DMS 273 (cell line): ENCODE results near the gene PTPRA.
"Not testable (repeated sequence)": the region's sequence is repeated elsewhere in the genome, so short reads cannot be mapped to it uniquely, and the experiment has no call there.

Source experiments
- DNase-seq: peaks from one replicate; lab custom pipeline; 2025; ENCODE audit not compliant: unreplicated experiment; lab: John Stamatoyannopoulos, UW

Gene PTPRA

GRCh38 chr20:3041854-3042409 lies 168.7 kb downstream of the PTPRA start:
- DNase-seq: peak; percentile 50

- DNase-seq: no peak
Measured at GRCh38 chr20:3042625-3043024, 169.3 kb downstream of the PTPRA start.

GRCh38 chr20:3043322-3043721 lies 170.0 kb downstream of the PTPRA start, which contains the start of gene GNRH2:
Gene GNRH2 (plus strand): TSS chr20:3043622. CDS start chr20:3044415, 793 bp downstream.
- no peak for DNase-seq

- DNase-seq: no peak
Measured at GRCh38 chr20:3044336-3044965, 171.2 kb downstream of the PTPRA start.

GRCh38 chr20:3045042-3045815 lies 171.9 kb downstream of the PTPRA start:
- peak; percentile 67 for DNase-seq

GRCh38 chr20:3045816-3046676 lies 172.8 kb downstream of the PTPRA start, which contains the start of gene MRPS26:
Gene MRPS26 (plus strand): TSS chr20:3046052. CDS start chr20:3046069, 17 bp downstream.
- DNase-seq: peak; percentile 94

- peak; percentile 64 for DNase-seq
Measured at GRCh38 chr20:3046677-3047462, 173.6 kb downstream of the PTPRA start.

- DNase-seq: no peak
Measured at GRCh38 chr20:3047486-3048419, 174.5 kb downstream of the PTPRA start.

GRCh38 chr20:3051385-3052019 lies 178.2 kb downstream of the PTPRA start:
- peak; percentile 28 for DNase-seq

- DNase-seq: no peak
Measured at GRCh38 chr20:3059489-3059888, 186.2 kb downstream of the PTPRA start.

GRCh38 chr20:3064119-3064518 lies 190.8 kb downstream of the PTPRA start:
- not testable (repeated sequence) for DNase-seq

GRCh38 chr20:3067139-3068014 lies 194.1 kb downstream of the PTPRA start:
- DNase-seq: no peak

- DNase-seq: no peak
Measured at GRCh38 chr20:3068075-3068474, 194.8 kb downstream of the PTPRA start.

GRCh38 chr20:3068986-3069900 lies 196.0 kb downstream of the PTPRA start:
- DNase-seq: peak; percentile 23

GRCh38 chr20:3070725-3071124 lies 197.4 kb downstream of the PTPRA start:
- no peak for DNase-seq

- DNase-seq: no peak
Measured at GRCh38 chr20:3071266-3071609, 198.0 kb downstream of the PTPRA start.
